ENCODE results near the gene DSC1. TPM values are rescaled to one million over a fixed set of nuclear protein-coding genes. Genes with fewer than 3 reads are reported as not detected.

Gene DSC1
- total and polyA plus RNA-seq, 3 donors from 2014 or later: 0.07 to 0.12 TPM; not detected in 1

DNA sequence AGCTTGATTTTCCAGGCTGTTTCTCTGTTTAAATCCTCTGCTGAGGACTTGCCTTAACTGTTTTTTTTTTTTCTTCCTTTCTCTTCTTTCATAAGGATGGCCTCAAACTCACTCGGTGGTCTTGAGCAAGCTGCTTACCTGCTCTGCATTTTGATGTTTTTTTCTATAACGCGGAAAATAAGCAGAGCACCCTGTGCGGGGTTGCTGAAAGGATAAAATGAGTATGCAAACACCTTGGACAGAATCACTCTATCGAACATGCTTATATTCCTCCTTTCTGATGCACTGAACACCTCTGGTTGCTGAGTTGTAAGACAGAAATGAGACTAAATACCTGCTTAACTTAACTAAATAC is 41.1 kb upstream of the DSC1 start:
- Histone ChIP-seq H3K4me3 (no peak overlapping the region), H3K9me3 (no peaks in the 10 kb centered on the region), H3K27me3 (no peaks in the 10 kb centered on the region), H3K4me1 (no peaks in the 10 kb centered on the region), H3K27ac (no peak overlapping the region), H3K36me3 (ENCODE audit: low read depth, missing control alignments) (no peaks in the 10 kb centered on the region)
- WGBS, 2 donors: 52 to 56% methylated on average over 5 of the region's 5 CpGs
- TF ChIP-seq POLR2A (IDR thresholded peaks at IDR 0.05): no peak
- TF ChIP-seq, protein P1, sequence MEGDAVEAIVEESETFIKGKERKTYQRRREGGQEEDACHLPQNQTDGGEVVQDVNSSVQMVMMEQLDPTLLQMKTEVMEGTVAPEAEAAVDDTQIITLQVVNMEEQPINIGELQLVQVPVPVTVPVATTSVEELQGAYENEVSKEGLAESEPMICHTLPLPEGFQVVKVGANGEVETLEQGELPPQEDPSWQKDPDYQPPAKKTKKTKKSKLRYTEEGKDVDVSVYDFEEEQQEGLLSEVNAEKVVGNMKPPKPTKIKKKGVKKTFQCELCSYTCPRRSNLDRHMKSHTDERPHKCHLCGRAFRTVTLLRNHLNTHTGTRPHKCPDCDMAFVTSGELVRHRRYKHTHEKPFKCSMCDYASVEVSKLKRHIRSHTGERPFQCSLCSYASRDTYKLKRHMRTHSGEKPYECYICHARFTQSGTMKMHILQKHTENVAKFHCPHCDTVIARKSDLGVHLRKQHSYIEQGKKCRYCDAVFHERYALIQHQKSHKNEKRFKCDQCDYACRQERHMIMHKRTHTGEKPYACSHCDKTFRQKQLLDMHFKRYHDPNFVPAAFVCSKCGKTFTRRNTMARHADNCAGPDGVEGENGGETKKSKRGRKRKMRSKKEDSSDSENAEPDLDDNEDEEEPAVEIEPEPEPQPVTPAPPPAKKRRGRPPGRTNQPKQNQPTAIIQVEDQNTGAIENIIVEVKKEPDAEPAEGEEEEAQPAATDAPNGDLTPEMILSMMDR (IDR thresholded peaks at IDR 0.05): no peak
- intact Hi-C loops (cut with DNase I; ENCODE audit: low total_unique reads): no loop called here
- no peak for DNase-seq

DNA sequence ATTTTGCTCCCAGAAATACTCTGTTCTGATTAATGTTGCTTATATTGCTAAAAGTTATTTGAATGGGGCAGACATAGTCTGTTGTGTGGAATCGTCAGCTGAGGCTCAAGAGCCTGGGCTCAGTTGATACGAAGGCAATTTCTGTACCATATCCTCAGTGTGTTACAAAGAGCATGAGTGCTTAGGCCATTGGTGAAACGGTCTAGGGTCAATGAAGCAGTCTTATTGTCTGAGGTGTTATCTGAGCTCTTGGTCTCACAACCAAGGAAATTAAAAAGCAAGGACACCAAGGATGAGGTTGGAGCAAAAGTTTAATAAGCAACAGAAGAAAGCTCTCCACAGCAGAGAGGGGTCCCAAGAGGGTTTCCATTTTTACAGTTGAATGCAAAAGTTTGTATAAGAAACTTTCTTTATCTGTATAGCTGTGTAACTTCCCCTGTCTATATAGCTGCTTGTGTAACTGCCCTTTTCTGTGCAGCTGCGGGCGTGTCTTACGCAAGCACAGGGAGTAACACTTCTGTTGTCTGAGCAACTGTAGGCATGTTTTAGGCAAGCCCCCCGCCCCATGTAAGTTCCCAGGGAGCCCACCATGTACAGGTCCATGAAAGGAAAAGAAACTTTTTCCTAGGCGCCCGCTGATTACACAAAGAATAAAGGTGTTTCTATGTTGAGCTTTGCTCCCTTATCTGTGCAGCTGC is 40.6 kb upstream of the DSC1 start:
- no peak overlapping the region for H3K4me3 ChIP-seq
- no peak overlapping the region for H3K27ac ChIP-seq
- no peaks in the 10 kb centered on the region for H3K4me1 ChIP-seq
- intact Hi-C loops (cut with DNase I; ENCODE audit: low total_unique reads): no loop called here
- no peaks in the 10 kb centered on the region for H3K36me3 ChIP-seq (ENCODE audit: low read depth, missing control alignments)
- no peak for DNase-seq
- H3K27me3 ChIP-seq: no peaks in the 10 kb centered on the region
- WGBS, 2 donors: 49 to 53% methylated on average over 9 of the region's 9 CpGs
- TF ChIP-seq POLR2A (IDR thresholded peaks at IDR 0.05): no peak
- TF ChIP-seq, protein P1 (IDR thresholded peaks at IDR 0.05): no peak
- H3K9me3 ChIP-seq: no peaks in the 10 kb centered on the region

DNA sequence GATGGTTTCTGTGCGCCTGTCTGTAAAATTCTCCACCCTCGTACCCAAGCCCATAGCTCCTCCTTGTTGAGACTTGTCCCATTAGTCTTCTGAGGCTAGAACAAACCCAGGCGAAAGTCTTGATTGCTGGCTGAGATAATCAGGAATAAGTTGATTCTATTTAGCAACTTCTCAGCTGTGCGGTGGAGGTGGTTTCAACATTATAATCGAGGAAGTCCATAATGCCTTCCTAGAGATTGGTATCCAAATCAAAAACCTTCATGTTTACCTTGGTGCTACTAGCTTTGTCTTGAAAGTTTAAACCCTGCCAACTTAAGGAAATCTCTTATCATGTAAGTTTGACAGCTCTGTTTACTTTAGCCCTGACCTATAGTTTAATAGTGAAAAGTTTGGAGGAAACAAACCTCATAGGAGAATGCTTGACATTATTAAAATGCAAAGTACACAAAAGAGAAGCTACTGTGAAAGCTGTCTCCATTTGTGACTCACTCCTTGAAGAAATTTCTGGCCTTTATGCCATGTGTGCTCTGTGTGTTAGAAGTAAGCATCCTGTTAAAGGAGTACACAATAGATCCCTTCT is 36.6 kb upstream of the DSC1 start:
- Histone ChIP-seq H3K27me3 (no peaks in the 10 kb centered on the region), H3K27ac (no peak overlapping the region), H3K9me3 (no peaks in the 10 kb centered on the region), H3K4me1 (no peaks in the 10 kb centered on the region), H3K4me3 (no peak overlapping the region), H3K36me3 (ENCODE audit: low read depth, missing control alignments) (no peaks in the 10 kb centered on the region)
- TF ChIP-seq POLR2A (IDR thresholded peaks at IDR 0.05): no peak
- TF ChIP-seq, protein P1 (IDR thresholded peaks at IDR 0.05): no peak
- WGBS, 2 donors: 87% methylated on average over 5 of the region's 5 CpGs
- DNase-seq: no peak
- intact Hi-C loops (cut with DNase I; ENCODE audit: low total_unique reads): no loop called here

DNA sequence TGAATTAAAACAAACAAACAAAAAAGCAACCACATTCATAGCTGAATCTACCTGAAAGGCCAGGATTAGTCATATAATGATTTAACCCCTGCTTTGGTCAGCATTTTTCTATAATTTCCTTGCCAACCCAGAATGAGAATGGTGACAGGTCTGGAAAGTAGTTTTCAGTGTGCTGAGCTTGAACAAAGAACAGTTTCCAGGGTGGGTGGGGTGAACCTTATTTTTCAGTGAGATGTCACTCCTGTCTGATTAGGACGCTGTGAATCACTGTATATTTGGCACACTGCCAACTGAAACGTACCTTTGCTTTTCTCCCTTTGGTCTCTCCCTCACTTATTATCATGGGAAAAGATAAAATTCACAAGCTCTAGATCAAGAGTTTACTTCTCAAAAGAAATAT is 35.0 kb upstream of the DSC1 start:
- no peak overlapping the region for H3K27ac ChIP-seq
- WGBS, 2 donors: 25 to 29% methylated on average over 2 of the region's 2 CpGs
- DNase-seq: no peak
- H3K4me1 ChIP-seq: no peaks in the 10 kb centered on the region
- no peak overlapping the region for H3K4me3 ChIP-seq
- TF ChIP-seq POLR2A (IDR thresholded peaks at IDR 0.05): no peak
- TF ChIP-seq, protein P1 (IDR thresholded peaks at IDR 0.05): no peak
- H3K27me3 ChIP-seq: no peaks in the 10 kb centered on the region
- no peaks in the 10 kb centered on the region for H3K36me3 ChIP-seq (ENCODE audit: low read depth, missing control alignments)
- H3K9me3 ChIP-seq: no peaks in the 10 kb centered on the region
- intact Hi-C loops (cut with DNase I; ENCODE audit: low total_unique reads): no loop called here

DNA sequence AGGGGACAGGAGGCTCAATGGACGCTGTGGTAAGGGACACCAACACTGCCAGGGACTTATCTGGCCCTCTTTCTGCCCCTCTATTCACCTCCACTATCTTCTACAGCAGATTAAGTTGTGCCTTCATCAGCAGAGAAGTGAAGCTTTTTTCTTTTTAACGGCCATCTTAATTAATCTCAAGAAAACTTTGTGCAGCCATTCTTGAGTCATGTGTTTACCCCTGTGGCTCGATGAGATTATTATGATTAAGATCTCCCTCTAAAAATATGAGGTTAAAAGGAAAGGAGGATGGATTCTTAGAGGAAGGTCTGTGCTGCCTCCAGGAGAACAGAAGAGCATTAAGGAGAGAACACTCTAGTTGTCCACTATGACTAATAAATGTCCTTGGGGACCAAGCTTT is 32.4 kb upstream of the DSC1 start:
- no peak for DNase-seq
- no peaks in the 10 kb centered on the region for H3K9me3 ChIP-seq
- H3K4me1 ChIP-seq: no peaks in the 10 kb centered on the region
- H3K27ac ChIP-seq: no peak overlapping the region
- H3K27me3 ChIP-seq: no peaks in the 10 kb centered on the region
- H3K4me3 ChIP-seq: no peak overlapping the region
- 63 to 73% methylated on average over 3 of the region's 3 CpGs for WGBS, 2 donors
- no peaks in the 10 kb centered on the region for H3K36me3 ChIP-seq (ENCODE audit: low read depth, missing control alignments)
- TF ChIP-seq POLR2A (IDR thresholded peaks at IDR 0.05): no peak
- TF ChIP-seq, protein P1 (IDR thresholded peaks at IDR 0.05): no peak
- intact Hi-C loops (cut with DNase I; ENCODE audit: low total_unique reads): no loop called here

Measured in testis (tissue), 3 donors.